GM20431 (cell line): ENCODE data around the gene DEFB131B.
"Not testable (repeated sequence)": the region's sequence is repeated elsewhere in the genome, so short reads cannot be mapped to it uniquely, and the experiment has no call there.

Experiments
- in situ Hi-C: fragments of 300-500 bp; cut with MseI, MboI; formaldehyde crosslinking; loops from one replicate; pipeline ENCODE4 v1.15.0; 2020; ENCODE audit warnings: low sequenced_read_pairs; ENCODE audit not compliant: unreplicated experiment

DEFB131B gene

GRCh38 chr11:71910775-71911174, 32.5 kb downstream of the DEFB131B start:
- in situ Hi-C loops = not testable (repeated sequence)

- in situ Hi-C loops = not testable (repeated sequence)
These were observed 33.2 kb downstream of the DEFB131B start for GRCh38 chr11:71911321-71911985.

- in situ Hi-C loops = not testable (repeated sequence)
These were observed 33.7 kb downstream of the DEFB131B start for GRCh38 chr11:71911986-71912340.

GRCh38 chr11:71913756-71914526, 35.7 kb downstream of the DEFB131B start:
- in situ Hi-C loops = no loop called here

GRCh38 chr11:71914617-71915189, 36.5 kb downstream of the DEFB131B start:
- in situ Hi-C loops = no loop called here

- in situ Hi-C loops = no loop called here
These were observed 39.4 kb downstream of the DEFB131B start for GRCh38 chr11:71917646-71918140.

GRCh38 chr11:71927820-71928736, 49.8 kb downstream of the DEFB131B start, which contains the start of gene XNDC1N:
Gene XNDC1N, minus strand, starts transcription at chr11:71928594. Its CDS starts 5,241 bp downstream, at chr11:71923353.
- in situ Hi-C loops = no loop called here

- in situ Hi-C loops = no loop called here
These were observed 50.6 kb downstream of the DEFB131B start, which contains the start of gene RNF121 for GRCh38 chr11:71928737-71929443. Gene RNF121, plus strand, starts transcription at chr11:71929046. Its CDS starts 16 bp downstream, at chr11:71929062.

GRCh38 chr11:71929491-71929890, 51.2 kb downstream of the DEFB131B start:
- in situ Hi-C loops = no loop called here

GRCh38 chr11:71930556-71931244, 52.4 kb downstream of the DEFB131B start:
- in situ Hi-C loops = no loop called here

- in situ Hi-C loops = no loop called here
These were observed 53.0 kb downstream of the DEFB131B start for GRCh38 chr11:71931245-71931602.

- in situ Hi-C loops = no loop called here
These were observed 55.1 kb downstream of the DEFB131B start for GRCh38 chr11:71933141-71933933.
